HG03045 (cell line): ENCODE results near the gene ACTL7B.
"Not testable (repeated sequence)": the region's sequence is repeated elsewhere in the genome, so short reads cannot be mapped to it uniquely, and the experiment has no call there.

ENCODE experiments used
- ATAC-seq: cut with Tn5 transposase; IDR thresholded peaks from one replicate; pipeline ENCODE4 v1.9.1; 2021; ENCODE audit warnings: mild to moderate bottlenecking, moderate library complexity; ENCODE audit not compliant: unreplicated experiment

The ACTL7B gene, protein sequence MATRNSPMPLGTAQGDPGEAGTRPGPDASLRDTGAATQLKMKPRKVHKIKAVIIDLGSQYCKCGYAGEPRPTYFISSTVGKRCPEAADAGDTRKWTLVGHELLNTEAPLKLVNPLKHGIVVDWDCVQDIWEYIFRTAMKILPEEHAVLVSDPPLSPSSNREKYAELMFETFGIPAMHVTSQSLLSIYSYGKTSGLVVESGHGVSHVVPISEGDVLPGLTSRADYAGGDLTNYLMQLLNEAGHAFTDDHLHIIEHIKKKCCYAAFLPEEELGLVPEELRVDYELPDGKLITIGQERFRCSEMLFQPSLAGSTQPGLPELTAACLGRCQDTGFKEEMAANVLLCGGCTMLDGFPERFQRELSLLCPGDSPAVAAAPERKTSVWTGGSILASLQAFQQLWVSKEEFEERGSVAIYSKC

DNA sequence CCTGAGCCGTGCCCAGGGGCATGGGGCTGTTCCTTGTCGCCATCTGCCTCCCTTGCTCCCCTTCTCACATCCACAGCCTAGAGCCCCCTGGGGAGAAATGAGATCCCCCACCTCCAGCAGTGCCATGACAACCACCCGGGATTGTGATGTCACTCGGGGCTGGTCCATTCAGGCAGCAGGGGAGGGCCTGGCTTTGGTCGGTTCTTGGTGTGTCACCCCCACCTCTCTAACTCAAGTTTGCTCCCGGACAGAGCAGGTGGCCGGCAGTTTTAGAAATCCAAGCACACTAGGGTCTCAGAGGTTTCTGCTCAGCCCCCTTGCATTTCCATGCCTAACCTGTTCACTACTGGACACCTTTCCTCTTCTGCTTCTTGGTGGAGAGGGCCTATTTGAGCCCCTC is at the start of gene ACTL7B:
Gene ACTL7B, minus strand, starts transcription at position 99 of the 400 bp plus-strand sequence. Its CDS starts 56 bp downstream, at position 43.
- ATAC-seq = no peak

DNA sequence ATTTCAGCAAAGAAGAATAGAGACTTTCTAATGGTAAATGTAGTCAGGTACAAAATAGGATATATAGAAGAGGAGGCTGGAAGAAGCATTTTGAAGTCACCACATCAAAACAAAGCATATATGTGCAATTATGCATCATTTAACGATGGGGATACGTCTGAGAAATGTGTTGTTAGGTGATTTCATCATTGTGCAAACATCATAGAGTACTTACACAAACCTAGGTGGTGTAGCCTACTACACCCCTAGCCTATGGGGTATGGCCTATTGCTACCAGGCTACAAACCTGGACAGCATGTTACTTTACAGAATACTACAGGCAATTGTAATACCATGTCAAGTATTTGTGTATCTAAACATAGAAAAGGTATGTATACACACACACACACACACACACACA is 49.7 kb upstream of the ACTL7B start:
- ATAC-seq = no peak

- ATAC-seq = no peak
Observed at GRCh38 chr9:108904161-108904560, 48.4 kb upstream of the ACTL7B start.

DNA sequence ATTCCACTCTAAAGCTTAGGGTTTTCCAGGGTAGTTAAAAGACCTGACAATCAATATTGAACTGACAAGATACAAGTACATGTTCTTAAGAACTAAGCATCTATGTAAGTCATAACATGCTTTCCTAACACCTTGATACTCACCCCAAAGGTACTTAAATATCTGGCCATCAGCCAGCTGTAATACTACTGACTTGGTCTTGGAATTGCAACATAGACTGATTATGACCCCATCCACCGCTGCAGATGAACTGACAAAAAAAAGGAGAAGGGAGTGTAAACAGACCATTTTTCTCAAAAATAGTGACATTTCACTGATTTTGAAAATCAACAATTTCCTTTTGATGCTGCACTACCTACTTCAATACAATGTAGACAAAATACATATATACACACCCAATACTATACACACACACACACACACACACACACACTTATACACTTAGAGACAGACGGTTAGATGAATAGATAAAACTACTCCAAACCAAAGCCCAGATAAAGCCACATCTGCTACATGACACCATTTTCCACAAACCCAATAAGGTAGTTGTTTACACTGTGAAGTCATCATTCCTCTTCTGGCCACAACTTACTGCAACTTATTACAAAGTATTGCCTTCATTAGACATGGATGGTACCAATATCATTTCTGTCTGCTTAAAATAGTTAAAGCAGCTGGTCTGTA is 47.8 kb upstream of the ACTL7B start:
- ATAC-seq = no peak

GRCh38 chr9:108900176-108900575 is 44.4 kb upstream of the ACTL7B start:
- ATAC-seq = no peak

DNA sequence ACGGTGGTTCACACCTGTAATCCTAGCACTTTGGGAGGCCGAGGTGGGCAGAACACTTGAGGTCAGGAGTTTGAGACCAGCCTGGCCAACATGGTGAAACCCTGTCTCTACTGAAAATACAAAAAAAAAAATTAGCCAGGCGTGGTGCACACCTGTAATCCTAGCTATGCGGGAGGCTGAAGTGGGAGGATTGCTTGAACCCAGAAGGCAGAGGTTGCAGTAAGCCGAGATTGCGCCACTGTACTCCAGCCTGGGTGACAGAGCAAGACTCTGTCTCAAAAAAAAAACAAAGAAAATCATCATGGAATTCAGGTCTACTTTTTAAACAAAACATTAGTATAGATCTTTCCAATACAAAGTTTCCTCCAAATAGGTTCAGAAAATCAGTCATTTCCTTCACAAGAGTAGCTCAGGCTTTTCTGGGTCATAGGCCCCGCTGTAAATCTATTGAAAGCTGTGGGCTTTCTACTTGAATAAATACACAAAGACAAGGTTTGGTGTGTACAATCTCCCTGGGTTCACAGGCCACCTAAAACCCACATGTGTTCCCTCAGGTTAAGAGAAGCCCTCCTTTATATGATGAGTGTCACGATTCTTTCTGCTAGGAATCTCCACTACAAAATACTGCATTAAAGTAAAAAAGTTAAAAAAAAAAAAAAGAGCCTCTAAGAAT is 43.4 kb upstream of the ACTL7B start:
- not testable (repeated sequence) for ATAC-seq

DNA sequence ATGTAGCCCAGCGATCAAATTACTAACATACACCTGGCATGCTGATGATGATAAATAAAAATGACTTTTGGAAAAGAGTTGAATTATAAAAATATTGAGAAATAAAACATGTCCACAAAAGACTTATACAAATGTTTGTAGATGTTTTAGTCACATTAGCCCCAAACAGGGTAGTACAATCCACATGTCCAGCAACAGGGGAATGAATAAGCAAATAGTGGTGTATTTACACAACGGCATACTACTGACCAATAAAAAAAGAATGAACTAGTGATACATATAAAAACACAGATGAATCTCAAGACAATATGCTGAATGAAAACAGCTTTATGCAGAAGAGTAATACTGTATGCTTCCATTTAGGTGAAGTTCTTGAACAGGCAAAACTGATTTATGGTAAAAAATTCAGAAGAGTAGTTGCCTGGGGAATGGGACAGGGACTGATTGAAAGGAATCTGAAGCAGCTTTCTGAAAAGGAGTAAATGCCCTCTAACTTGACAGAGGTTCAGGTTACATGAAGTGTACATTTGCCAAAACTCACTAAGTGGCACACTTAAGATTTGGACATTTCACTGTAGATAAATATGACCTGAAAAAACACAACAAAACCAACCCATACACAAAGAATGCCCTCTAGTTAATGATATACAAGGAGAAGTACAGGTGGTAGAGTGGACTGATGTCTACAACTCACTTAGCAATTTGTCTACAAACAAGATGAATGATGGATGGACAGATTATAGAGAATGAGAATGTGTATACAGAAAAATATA is 41.7 kb upstream of the ACTL7B start:
- no peak for ATAC-seq

- ATAC-seq = no peak
Observed at GRCh38 chr9:108894225-108894997, 38.6 kb upstream of the ACTL7B start.

DNA sequence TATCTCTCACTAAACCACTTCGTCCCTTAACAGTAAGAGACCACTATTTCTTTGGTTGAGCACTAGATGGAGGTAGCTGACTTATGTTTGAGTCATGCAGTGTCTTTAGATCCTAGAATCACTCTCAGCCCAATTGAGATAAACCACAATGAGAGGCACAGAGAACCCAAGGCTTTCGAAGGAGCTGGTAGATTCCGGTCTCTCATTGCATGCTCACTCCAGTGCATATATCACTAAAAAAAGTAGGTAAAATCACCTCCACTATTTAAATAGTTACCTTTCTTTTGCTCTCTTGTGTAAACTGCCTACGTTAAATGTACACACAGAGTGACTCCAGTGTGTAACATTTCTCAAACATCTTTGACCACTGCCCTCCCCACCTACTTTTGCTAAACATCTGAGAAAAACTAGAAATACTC is 33.9 kb upstream of the ACTL7B start:
- no peak for ATAC-seq

DNA sequence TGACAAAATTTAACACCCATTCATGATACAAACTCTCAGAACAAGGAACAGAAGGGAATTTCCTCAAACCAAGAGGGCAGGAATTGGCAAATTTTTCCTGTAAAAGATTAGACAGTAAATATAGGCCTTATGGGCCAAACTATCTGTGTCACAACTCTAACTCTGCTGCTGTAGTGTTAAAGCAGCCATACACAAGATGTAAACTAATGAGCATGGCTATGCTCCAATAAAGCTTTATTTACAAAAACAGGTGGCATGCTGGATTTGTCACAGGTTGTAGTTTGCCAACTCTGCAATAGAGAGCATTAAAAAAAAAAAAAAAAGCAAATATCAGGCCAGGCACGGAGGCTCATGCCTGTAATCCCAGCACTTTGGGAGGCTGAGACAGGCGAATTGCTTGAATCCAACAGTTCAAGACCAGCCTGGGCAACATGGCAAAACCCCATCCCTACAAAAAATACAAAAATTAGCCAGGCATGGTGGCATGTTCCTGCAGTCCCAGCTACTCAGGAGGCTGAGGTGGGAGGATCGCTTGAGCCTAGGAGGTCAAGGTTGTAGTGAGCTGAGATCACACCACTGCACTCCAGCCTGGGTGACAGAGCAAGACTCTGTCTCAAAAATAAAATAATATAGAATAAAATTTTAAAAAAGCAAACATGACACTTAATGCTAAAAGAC is 30.9 kb upstream of the ACTL7B start:
- not testable (repeated sequence) for ATAC-seq

DNA sequence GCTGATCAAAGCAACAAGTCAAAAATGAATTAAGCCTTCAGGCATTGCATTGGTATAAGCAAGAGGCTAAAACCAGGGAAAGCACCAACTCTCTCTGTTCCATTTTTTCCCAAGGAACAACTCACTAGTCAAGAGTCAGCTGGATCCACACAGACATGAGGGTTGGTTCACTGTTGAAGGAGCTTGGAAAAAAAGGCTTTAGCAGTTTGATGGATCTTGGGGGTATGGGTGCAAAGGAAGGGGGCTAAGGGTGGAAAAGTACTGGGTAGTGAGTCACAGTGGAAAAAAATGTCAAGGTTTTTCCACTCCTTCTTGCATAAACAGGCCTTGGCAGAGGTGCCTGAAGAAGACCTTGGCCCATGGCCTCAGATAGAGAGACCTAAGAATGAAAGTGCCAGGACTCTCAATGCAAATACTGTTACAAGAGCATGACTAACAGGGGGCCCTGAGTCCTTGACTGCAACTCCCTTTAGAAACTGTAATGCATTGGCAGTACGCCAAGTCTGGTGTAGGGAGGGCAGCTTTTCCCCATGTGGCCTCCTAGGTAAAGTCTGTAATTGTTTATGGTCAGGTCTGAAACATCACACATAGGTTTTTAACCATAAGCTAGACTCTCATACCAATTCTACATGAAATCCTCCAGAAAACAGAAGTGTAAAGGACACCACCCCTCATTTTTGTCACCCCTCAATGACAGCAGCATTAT is 30.0 kb upstream of the ACTL7B start:
- ATAC-seq = peak; percentile 99

DNA sequence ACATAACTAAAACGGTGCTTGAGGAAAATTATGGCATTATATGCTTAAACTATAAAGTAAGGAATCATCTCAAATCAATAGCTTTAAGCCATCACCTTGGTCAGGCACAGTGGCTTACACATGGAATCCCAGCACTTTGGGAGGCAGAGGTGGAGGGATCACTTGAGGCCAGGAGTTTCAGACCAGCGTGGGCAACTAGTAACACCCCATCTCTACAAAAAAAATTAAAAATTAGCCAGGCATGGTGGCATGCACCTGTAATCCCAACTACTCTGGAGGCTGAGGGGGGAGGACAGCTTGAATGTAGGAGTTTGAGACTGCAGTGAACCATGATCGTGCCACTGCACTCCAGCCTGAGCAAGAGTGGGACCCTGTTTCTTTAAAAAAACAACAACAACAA is 28.9 kb upstream of the ACTL7B start:
- ATAC-seq = no peak

- ATAC-seq = no peak
Observed at GRCh38 chr9:108883085-108883484, 27.3 kb upstream of the ACTL7B start.

GRCh38 chr9:108882052-108882888 is 26.5 kb upstream of the ACTL7B start:
- no peak for ATAC-seq

DNA sequence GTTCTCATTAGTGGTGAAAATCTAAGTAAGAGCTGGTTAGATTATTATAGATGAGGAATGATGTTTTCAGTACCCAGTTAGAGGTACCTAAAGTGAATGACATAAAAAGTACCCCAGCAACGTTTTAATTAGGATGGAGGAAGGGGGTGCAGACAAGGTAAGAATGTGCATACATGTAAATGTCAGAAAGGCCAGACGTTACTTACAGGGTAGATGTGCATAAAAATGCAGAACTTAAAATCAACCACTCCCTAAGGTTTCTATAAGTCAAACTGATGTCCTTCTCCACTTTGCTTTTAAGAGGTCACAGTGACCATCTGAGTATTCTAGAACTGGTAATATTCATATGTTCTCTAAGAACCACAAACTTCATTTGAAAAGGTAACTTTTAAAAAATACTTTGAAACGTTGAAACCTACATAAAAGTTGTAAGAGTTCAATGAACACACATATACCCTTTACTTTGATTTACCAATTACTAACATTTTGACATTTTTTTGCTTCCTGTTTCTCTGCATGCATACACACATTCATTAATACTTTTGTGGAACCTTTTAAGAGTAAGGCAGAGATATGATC is 25.0 kb upstream of the ACTL7B start:
- ATAC-seq = no peak

- ATAC-seq = no peak
Observed at GRCh38 chr9:108877524-108877923, 21.7 kb upstream of the ACTL7B start.

DNA sequence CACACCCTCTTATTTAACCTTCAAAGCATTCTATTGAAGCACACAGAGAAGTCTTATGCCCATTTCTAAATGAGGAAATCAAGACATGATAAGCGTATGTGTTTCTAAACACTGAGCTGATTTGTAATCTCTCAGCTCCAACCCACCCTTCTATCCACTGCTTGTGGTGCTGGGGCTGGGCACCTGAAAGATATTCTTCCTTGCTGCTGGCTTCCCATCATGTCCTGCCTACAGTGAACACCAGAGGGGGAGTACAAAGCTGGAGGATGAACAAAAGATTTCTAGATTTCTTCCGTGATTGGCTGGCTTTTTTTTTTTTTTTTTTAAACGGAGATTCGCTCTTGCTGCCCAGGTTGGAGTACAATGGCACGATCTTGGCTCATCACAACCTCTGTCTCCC is 20.6 kb upstream of the ACTL7B start:
- ATAC-seq = no peak
